Caco-2 (cell line): ENCODE data around the gene ZFAND2A. TPM values are rescaled to one million over a fixed set of nuclear protein-coding genes. Genes with fewer than 3 reads are reported as not detected.
A peak's percentile ranks its signal among the peaks of the same experiment; 100 is the strongest.
"Not testable (repeated sequence)": the region's sequence is repeated elsewhere in the genome, so short reads cannot be mapped to it uniquely, and the experiment has no call there.

Experiments
- BruUV-seq: library from RNA; stranded (reverse); fragments of 400-500 nt; replicated peaks from 2 replicates; lab custom pipeline; 2021; lab: Mats Ljungman, UMichigan
- CTCF ChIA-PET: fragments of 300-600 bp; sonication (Branson Sonifier 250); formaldehyde crosslinking; loops from one replicate; lab custom pipeline; 2022; ENCODE audit warnings: antibody characterized with exemption; lab: Charles Lee
- POLR2A ChIA-PET: fragments of 300-600 bp; sonication (Branson Sonifier 250); formaldehyde crosslinking; loops from one replicate; lab custom pipeline; 2022; ENCODE audit warnings: antibody characterized with exemption; lab: Charles Lee
- DNase-seq, 2 experiments: peaks; one replicate each; pipeline versions ENCODE4 v3.0.0 to v3.0.0-alpha.2; 2020 to 2022
- H3K27me3 ChIP-seq: replicated peaks from 2 replicates; pipeline ENCODE4 v1.6.0; 2011; ENCODE audit warnings: low read length; ENCODE audit not compliant: control insufficient read depth, insufficient read depth
- H3K36me3 ChIP-seq: 2 replicates; pipeline ENCODE4 v1.5.1; 2011; ENCODE audit warnings: low read length; ENCODE audit not compliant: control insufficient read depth, insufficient read depth
- H3K4me1 ChIP-seq: fragments of 250-450 bp; sonication (Bioruptor Pico); 2 replicates; pipeline ENCODE4 v1.5.1; 2020; ENCODE audit warnings: mild to moderate bottlenecking
- H3K4me3 ChIP-seq: 2 replicates; pipeline ENCODE4 v1.5.1; 2011; ENCODE audit warnings: low read depth, mild to moderate bottlenecking, control low read depth, low read length
- H3K9me3 ChIP-seq: fragments of 250-450 bp; sonication (Bioruptor Pico); 2 replicates; pipeline ENCODE4 v1.5.1; 2020; ENCODE audit warnings: mild to moderate bottlenecking, moderate library complexity
- H3K27ac Mint-ChIP-seq: one replicate; pipeline ENCODE4 v1.8.0; 2022; ENCODE audit warnings: mixed read lengths; ENCODE audit not compliant: unreplicated experiment
- H3K27me3 Mint-ChIP-seq: one replicate; pipeline ENCODE4 v1.8.0; 2022; ENCODE audit warnings: mixed read lengths; ENCODE audit not compliant: insufficient read depth, unreplicated experiment
- H3K36me3 Mint-ChIP-seq: one replicate; pipeline ENCODE4 v1.8.0; 2022; ENCODE audit warnings: mild to moderate bottlenecking, mixed read lengths; ENCODE audit not compliant: insufficient read depth, unreplicated experiment
- H3K4me1 Mint-ChIP-seq: one replicate; pipeline ENCODE4 v1.8.0; 2022; ENCODE audit warnings: low read depth, mixed read lengths; ENCODE audit not compliant: unreplicated experiment
- H3K4me3 Mint-ChIP-seq: one replicate; pipeline ENCODE4 v1.8.0; 2022; ENCODE audit warnings: mild to moderate bottlenecking, moderate library complexity, mixed read lengths; ENCODE audit not compliant: unreplicated experiment
- H3K9me3 Mint-ChIP-seq: one replicate; pipeline ENCODE4 v1.8.0; 2022; ENCODE audit warnings: mixed read lengths; ENCODE audit not compliant: unreplicated experiment
- intact Hi-C: fragments of 100-400 bp; cut with micrococcal nuclease; formaldehyde crosslinking; loops from one replicate; pipeline ENCODE4 v1.10.0; 2022; ENCODE audit not compliant: unreplicated experiment
- total RNA-seq: library from RNA; stranded (reverse); gene quantifications from 2 replicates; pipeline ENCODE4 v1.2.3, GENCODE V29; 2022
- TF ChIP-seq, protein P1 (sequence below), 2 experiments: fragments of 200-600 bp in 1 of 2; IDR thresholded peaks; 1 replicate in 1 of 2; 2 replicates in 1 of 2; pipeline versions ENCODE4 v1.5.1 to v1.8.0; 2011 to 2022; ENCODE audit warnings: antibody characterized with exemption in 1 of 2, control low read depth in 1 of 2, inconsistent platforms in 1 of 2, low read depth in 1 of 2, low read length in 1 of 2, mild to moderate bottlenecking in 1 of 2, moderate library complexity in 1 of 2; ENCODE audit not compliant: insufficient read depth in 1 of 2, severe bottlenecking in 1 of 2, unreplicated experiment in 1 of 2

The ZFAND2A gene
- total RNA-seq, 1 experiment from 2014 or later: 32.1 TPM

GRCh38 chr7:1158203-1159126, 1.5 kb downstream of the ZFAND2A start:
- Mint-ChIP-seq H3K4me1 (peaks cover 6% of the 10 kb centered on the region), H3K9me3 (no peaks in the 10 kb centered on the region), H3K27ac (peak overlapping the region; percentile 18), H3K4me3 (peak overlapping the region; percentile 72), H3K27me3 (no peaks in the 10 kb centered on the region), H3K36me3 (peaks cover 21% of the 10 kb centered on the region)
- H3K36me3 ChIP-seq: peaks cover 2% of the 10 kb centered on the region; the same call in 1 of the 2 replicates
- no peaks in the 10 kb centered on the region for H3K27me3 ChIP-seq
- ChIA-PET POLR2A (no interaction called here), CTCF (interaction anchor here (2.1 to 3.5 kb wide), 2 partner anchors 18 to 21 kb away, joined by 14 read pairs; a partner anchor contains a TSS)
- H3K9me3 ChIP-seq: no peaks in the 10 kb centered on the region
- TF ChIP-seq, protein P1, sequence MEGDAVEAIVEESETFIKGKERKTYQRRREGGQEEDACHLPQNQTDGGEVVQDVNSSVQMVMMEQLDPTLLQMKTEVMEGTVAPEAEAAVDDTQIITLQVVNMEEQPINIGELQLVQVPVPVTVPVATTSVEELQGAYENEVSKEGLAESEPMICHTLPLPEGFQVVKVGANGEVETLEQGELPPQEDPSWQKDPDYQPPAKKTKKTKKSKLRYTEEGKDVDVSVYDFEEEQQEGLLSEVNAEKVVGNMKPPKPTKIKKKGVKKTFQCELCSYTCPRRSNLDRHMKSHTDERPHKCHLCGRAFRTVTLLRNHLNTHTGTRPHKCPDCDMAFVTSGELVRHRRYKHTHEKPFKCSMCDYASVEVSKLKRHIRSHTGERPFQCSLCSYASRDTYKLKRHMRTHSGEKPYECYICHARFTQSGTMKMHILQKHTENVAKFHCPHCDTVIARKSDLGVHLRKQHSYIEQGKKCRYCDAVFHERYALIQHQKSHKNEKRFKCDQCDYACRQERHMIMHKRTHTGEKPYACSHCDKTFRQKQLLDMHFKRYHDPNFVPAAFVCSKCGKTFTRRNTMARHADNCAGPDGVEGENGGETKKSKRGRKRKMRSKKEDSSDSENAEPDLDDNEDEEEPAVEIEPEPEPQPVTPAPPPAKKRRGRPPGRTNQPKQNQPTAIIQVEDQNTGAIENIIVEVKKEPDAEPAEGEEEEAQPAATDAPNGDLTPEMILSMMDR (IDR thresholded peaks at IDR 0.05; ENCODE audit: insufficient read depth in 1 of 2, low read depth in 1 of 2, low read length in 1 of 2, severe bottlenecking in 1 of 2, unreplicated experiment in 1 of 2): no peak
- H3K4me3 ChIP-seq: peak overlapping the region; percentile 54
- H3K4me1 ChIP-seq: peaks cover 21% of the 10 kb centered on the region
- intact Hi-C loops: no loop called here
- no peak for DNase-seq
- TSS peak; percentile 39 for BruUV-seq

- Histone ChIP-seq H3K4me1 (peaks cover 21% of the 10 kb centered on the region), H3K27me3 (no peaks in the 10 kb centered on the region), H3K36me3 (peaks cover 2% of the 10 kb centered on the region; the same call in 1 of the 2 replicates), H3K9me3 (no peaks in the 10 kb centered on the region), H3K4me3 (no peak overlapping the region)
- no peaks in the 10 kb centered on the region for H3K9me3 Mint-ChIP-seq
- H3K27me3 Mint-ChIP-seq: no peaks in the 10 kb centered on the region
- peak; percentile 63 to 71 for DNase-seq
- ChIA-PET POLR2A (interaction anchor here (1.2 kb wide), 1 partner anchor 19 kb away, joined by 10 read pairs; a partner anchor contains a TSS), CTCF (interaction anchor here (1.2 to 3.5 kb wide), 3 partner anchors 19 to 27 kb away, joined by 3 to 14 read pairs (median 14); a partner anchor contains a TSS)
- H3K36me3 Mint-ChIP-seq: peaks cover 36% of the 10 kb centered on the region
- intact Hi-C loops: loop anchor here (1.0 kb wide), 1 partner anchor 19 kb away; no protein-coding TSS in a partner anchor
- BruUV-seq: no TSS peak
- TF ChIP-seq, protein P1 (IDR thresholded peaks at IDR 0.05; ENCODE audit: insufficient read depth in 1 of 2, low read depth in 1 of 2, low read length in 1 of 2, severe bottlenecking in 1 of 2, unreplicated experiment in 1 of 2): no peak
- no peak overlapping the region for H3K27ac Mint-ChIP-seq
- no peak overlapping the region for H3K4me3 Mint-ChIP-seq
- peaks cover 6% of the 10 kb centered on the region for H3K4me1 Mint-ChIP-seq
Observed at GRCh38 chr7:1156782-1157535, 3.0 kb downstream of the ZFAND2A start.

- POLR2A ChIA-PET: interaction anchor here (0.5 to 1.2 kb wide), 2 partner anchors 18 to 173 kb away, joined by 5 to 10 read pairs; a partner anchor contains a TSS
Observed at GRCh38 chr7:1155818-1156781, 3.9 kb downstream of the ZFAND2A start.

More at GRCh38 chr7:1155818-1156781, 3.9 kb downstream of the ZFAND2A start:
- peaks cover 43% of the 10 kb centered on the region for H3K36me3 Mint-ChIP-seq
- H3K36me3 ChIP-seq, H3K9me3 ChIP-seq, H3K4me1 Mint-ChIP-seq, H3K27me3 ChIP-seq, BruUV-seq, DNase-seq, H3K4me3 ChIP-seq, H3K4me3 Mint-ChIP-seq, H3K27me3 Mint-ChIP-seq, H3K27ac Mint-ChIP-seq, intact Hi-C loops, H3K9me3 Mint-ChIP-seq: not testable (repeated sequence)
- CTCF ChIA-PET: interaction anchor here (1.2 to 3.5 kb wide), 3 partner anchors 18 to 27 kb away, joined by 3 to 14 read pairs (median 14); a partner anchor contains a TSS
- peaks cover 21% of the 10 kb centered on the region for H3K4me1 ChIP-seq
